GM23338 (cell line): ENCODE data around the gene TNNI3. TPM values are rescaled to one million over a fixed set of nuclear protein-coding genes. Genes with fewer than 3 reads are reported as not detected.

ENCODE experiments used
- ATAC-seq: fragments of 200-7000 bp; cut with Tn5 transposase; 3 replicates; pipeline ENCODE4 v1.9.1; 2020
- DNase-seq: peaks from one replicate; pipeline ENCODE4 v3.0.0-alpha.2; 2015; ENCODE audit warnings: low spot score
- H2AFZ ChIP-seq: fragments of 200-600 bp; sonication (generic); 2 replicates; pipeline ENCODE4 v1.8.0; 2016; ENCODE audit warnings: antibody characterized with exemption, mild to moderate bottlenecking, moderate library complexity
- H3F3A ChIP-seq: fragments of 200-600 bp; sonication (generic); replicated peaks from 2 replicates; pipeline ENCODE4 v1.8.0; 2017; ENCODE audit warnings: antibody characterized with exemption, mixed run types, low read depth
- H3K27ac ChIP-seq: fragments of 200-600 bp; sonication (generic); 2 replicates; pipeline ENCODE4 v1.6.1; 2016; ENCODE audit warnings: low read depth
- H3K27me3 ChIP-seq: fragments of 200-600 bp; sonication (generic); 2 replicates; pipeline ENCODE4 v1.8.0; 2016; ENCODE audit warnings: mild to moderate bottlenecking, mixed run types, moderate library complexity; ENCODE audit not compliant: insufficient read depth
- H3K36me3 ChIP-seq: fragments of 200-600 bp; sonication (generic); 2 replicates; pipeline ENCODE4 v1.8.0; 2016; ENCODE audit warnings: mild to moderate bottlenecking; ENCODE audit not compliant: insufficient read depth
- H3K4me1 ChIP-seq: fragments of 200-600 bp; sonication (generic); 2 replicates; pipeline ENCODE4 v1.8.0; 2016; ENCODE audit warnings: mild to moderate bottlenecking, moderate library complexity; ENCODE audit not compliant: insufficient read depth
- H3K4me2 ChIP-seq: fragments of 200-600 bp; sonication (generic); 2 replicates; pipeline ENCODE4 v1.7.1; 2017; ENCODE audit warnings: mixed run types
- H3K4me3 ChIP-seq: fragments of 200-600 bp; sonication (generic); 2 replicates; pipeline ENCODE4 v1.6.1; 2016; ENCODE audit warnings: mixed run types
- H3K79me2 ChIP-seq: fragments of 200-600 bp; sonication (generic); replicated peaks from 2 replicates; pipeline ENCODE4 v1.8.0; 2017; ENCODE audit warnings: mild to moderate bottlenecking; ENCODE audit not compliant: insufficient read depth
- H3K9me2 ChIP-seq: fragments of 200-600 bp; sonication (generic); 2 replicates; pipeline ENCODE4 v1.8.0; 2017; ENCODE audit not compliant: insufficient read depth
- H4K20me1 ChIP-seq: fragments of 200-600 bp; sonication (generic); replicated peaks from 2 replicates; pipeline ENCODE4 v1.8.0; 2017; ENCODE audit warnings: mild to moderate bottlenecking; ENCODE audit not compliant: insufficient read depth
- H3K27ac Mint-ChIP-seq: 2 replicates; pipeline ENCODE4 v1.8.0; 2020; ENCODE audit warnings: inconsistent platforms, mild to moderate bottlenecking, moderate library complexity, mixed read lengths
- H3K27me3 Mint-ChIP-seq: 3 replicates; pipeline ENCODE4 v1.8.0; 2022; ENCODE audit warnings: low read depth, mild to moderate bottlenecking, moderate library complexity, mixed read lengths, inconsistent platforms; ENCODE audit not compliant: insufficient read depth, poor library complexity
- H3K36me3 Mint-ChIP-seq: 3 replicates; pipeline ENCODE4 v1.8.0; 2021; ENCODE audit warnings: low read depth, mild to moderate bottlenecking, inconsistent platforms, moderate library complexity, mixed read lengths
- H3K4me1 Mint-ChIP-seq: 3 replicates; pipeline ENCODE4 v1.8.0; 2020; ENCODE audit warnings: mild to moderate bottlenecking, inconsistent platforms, mixed read lengths
- H3K4me3 Mint-ChIP-seq: 3 replicates; pipeline ENCODE4 v1.8.0; 2021; ENCODE audit warnings: moderate library complexity, mild to moderate bottlenecking, inconsistent platforms, mixed read lengths
- H3K9me3 Mint-ChIP-seq: 3 replicates; pipeline ENCODE4 v1.8.0; 2020; ENCODE audit warnings: moderate library complexity, mild to moderate bottlenecking, inconsistent platforms, mixed read lengths
- CREB1 ChIP-seq: fragments of 250-450 bp; sonication (Bioruptor Pico); IDR thresholded peaks from 2 replicates; pipeline ENCODE4 v1.5.0; 2020; ENCODE audit warnings: low read depth, mild to moderate bottlenecking, moderate library complexity
- EZH2 ChIP-seq: fragments of 200-600 bp; sonication (generic); IDR thresholded peaks from one replicate; pipeline ENCODE4 v1.8.0; 2017; ENCODE audit warnings: antibody characterized with exemption, mild to moderate bottlenecking, low read depth; ENCODE audit not compliant: unreplicated experiment
- EZH2phosphoT487 ChIP-seq: fragments of 200-600 bp; sonication (generic); IDR thresholded peaks from one replicate; pipeline ENCODE4 v1.8.1; 2018; ENCODE audit warnings: antibody characterized with exemption; ENCODE audit not compliant: unreplicated experiment
- JUNB ChIP-seq: IDR thresholded peaks from one replicate; pipeline ENCODE4 v1.6.1; 2016; ENCODE audit warnings: antibody characterized with exemption; ENCODE audit not compliant: unreplicated experiment
- NANOG ChIP-seq: IDR thresholded peaks from 2 replicates; pipeline ENCODE4 v1.6.1; 2016; ENCODE audit warnings: antibody characterized with exemption, borderline replicate concordance
- POLR2AphosphoS5 ChIP-seq: IDR thresholded peaks from 2 replicates; pipeline ENCODE4 v1.6.1; 2016; ENCODE audit warnings: antibody characterized with exemption, low read depth
- STAT1 ChIP-seq: IDR thresholded peaks from one replicate; pipeline ENCODE4 v1.6.1; 2016; ENCODE audit warnings: antibody characterized with exemption; ENCODE audit not compliant: unreplicated experiment
- ZNF114 ChIP-seq: fragments of 250-450 bp; sonication (Bioruptor Pico); IDR thresholded peaks from 2 replicates; pipeline ENCODE4 v1.5.0; 2020; ENCODE audit warnings: mild to moderate bottlenecking, moderate library complexity
- ZNF331 ChIP-seq: fragments of 250-450 bp; sonication (Bioruptor Pico); IDR thresholded peaks from 2 replicates; pipeline ENCODE4 v1.5.0; 2020; ENCODE audit warnings: low read depth, mild to moderate bottlenecking, moderate library complexity
- polyA plus RNA-seq: library from polyadenylated mRNA; unstranded; fragments of >200 nt; fragmentation: Nextera tagmentation; extraction: Ambion mirVana; gene quantifications from 2 replicates; pipeline ENCODE4 v1.2.1, GENCODE V29; 2016
- total RNA-seq: library from RNA; depleted of rRNA; stranded (reverse); fragments of >200 nt; shearing (Covaris generic); gene quantifications from 2 replicates; pipeline ENCODE4 v1.2.3, GENCODE V29; 2014
- TF ChIP-seq, protein P1 (sequence below): IDR thresholded peaks from 2 replicates; pipeline ENCODE4 v1.6.1; 2016; ENCODE audit warnings: antibody characterized with exemption
- TF ChIP-seq, protein P2 (sequence below), 2 experiments: fragments of 200-600 bp in 1 of 2; sonication (generic) in 1 of 2; conservative IDR thresholded peaks; 2 replicates each; pipeline versions ENCODE4 v1.5.1 to v1.6.1; 2016 to 2017; ENCODE audit warnings: antibody characterized with exemption in 2 of 2, low read depth in 2 of 2, mild to moderate bottlenecking in 2 of 2, moderate library complexity in 1 of 2

Gene TNNI3
- total and polyA plus RNA-seq, 2 experiments from 2014 or later = 21.5 to 150 TPM

DNA sequence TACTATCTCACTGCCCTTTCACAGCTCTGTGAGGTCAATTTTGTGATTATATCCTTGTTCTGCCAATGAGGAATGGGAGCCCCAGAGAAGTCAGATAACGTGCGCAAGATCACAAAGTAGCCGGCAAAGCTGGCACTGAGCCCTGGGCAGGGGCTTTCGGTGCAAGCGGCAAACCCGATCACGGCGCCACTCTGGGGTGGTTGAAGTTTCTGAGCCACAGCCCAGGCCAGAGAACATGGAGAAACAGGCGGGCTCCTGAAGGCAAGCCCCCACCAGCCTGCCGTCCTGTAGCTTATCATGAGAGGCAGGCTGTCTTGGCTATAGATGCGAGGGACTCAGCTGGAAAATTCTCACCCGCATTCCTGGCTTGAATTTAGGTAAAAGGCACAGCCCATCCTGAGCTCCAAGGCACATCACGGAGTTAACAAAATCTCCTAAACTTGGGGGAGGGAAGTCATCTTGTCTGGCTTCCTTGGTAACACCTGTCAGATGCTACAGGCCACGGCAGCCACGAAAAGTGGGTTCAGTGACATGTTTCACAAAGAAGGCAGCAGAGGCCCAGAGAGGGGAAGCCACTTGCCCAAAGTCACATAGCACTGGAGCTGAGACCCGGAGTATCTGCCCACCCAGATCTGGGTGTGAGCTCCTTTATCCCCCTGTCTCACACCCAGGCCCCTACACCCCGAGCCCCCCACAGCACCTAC lies 21.0 kb downstream of the TNNI3 start:
- Histone ChIP-seq H3K4me3 (no peak overlapping the region), H3K9me2 (no peaks in the 10 kb centered on the region), H3K27ac (no peak overlapping the region), H4K20me1 (no peaks in the 10 kb centered on the region; the same call in 1 of the 2 replicates), H2AFZ (no peak overlapping the region), H3K4me2 (no peak overlapping the region), H3K27me3 (peaks cover 7% of the 10 kb centered on the region; the same call in 1 of the 2 replicates), H3F3A (peaks cover 11% of the 10 kb centered on the region; the same call in 1 of the 2 replicates), H3K4me1 (peaks cover 11% of the 10 kb centered on the region; the same call in 1 of the 2 replicates), H3K36me3 (no peaks in the 10 kb centered on the region; the same call in 1 of the 2 replicates), H3K79me2 (no peaks in the 10 kb centered on the region)
- Mint-ChIP-seq H3K27ac (no peak overlapping the region), H3K4me1 (peaks cover 23% of the 10 kb centered on the region), H3K36me3 (peaks cover 21% of the 10 kb centered on the region), H3K27me3 (peaks cover 13% of the 10 kb centered on the region), H3K9me3 (no peaks in the 10 kb centered on the region; the same call in 2 of the 3 replicates), H3K4me3 (no peak overlapping the region; the same call in 2 of the 3 replicates)
- no peak for DNase-seq
- TF ChIP-seq NANOG (no peak), EZH2phosphoT487 (no peak), POLR2AphosphoS5 (no peak), EZH2 (no peak), ZNF114 (CRISPR knock-in tag) (no peak), JUNB (no peak), CREB1 (CRISPR knock-in tag) (no peak)
- no peak for ATAC-seq

DNA sequence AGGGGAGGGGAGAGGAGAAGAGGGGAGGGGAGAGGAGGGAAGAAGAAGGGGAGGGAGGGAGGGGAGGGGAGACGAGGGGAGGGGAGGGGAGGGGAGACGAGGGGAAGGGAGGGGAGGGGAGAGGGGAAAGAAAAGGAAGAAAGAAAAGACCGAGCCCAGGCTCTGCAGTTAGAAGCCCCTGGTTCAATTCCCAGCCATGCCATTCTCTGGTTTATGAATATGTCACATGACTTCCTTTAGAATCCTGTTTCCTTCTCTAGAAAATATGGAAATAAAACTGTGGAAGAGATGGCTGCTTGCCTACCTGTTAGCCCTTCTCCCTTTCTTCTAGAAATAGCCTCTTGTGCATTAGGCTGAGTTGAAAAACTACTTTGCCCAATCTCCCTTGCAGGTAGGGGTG lies 22.8 kb downstream of the TNNI3 start:
- no peak for DNase-seq
- H3K36me3 ChIP-seq = no peaks in the 10 kb centered on the region; the same call in 1 of the 2 replicates
- H3K27me3 Mint-ChIP-seq = peaks cover 13% of the 10 kb centered on the region
- no peak overlapping the region for H2AFZ ChIP-seq
- H3K36me3 Mint-ChIP-seq = peaks cover 16% of the 10 kb centered on the region
- H3K9me2 ChIP-seq = no peaks in the 10 kb centered on the region
- no peaks in the 10 kb centered on the region for H3K27me3 ChIP-seq
- H3K27ac Mint-ChIP-seq = no peak overlapping the region
- no peak overlapping the region for H3K4me3 ChIP-seq
- ATAC-seq = no peak
- H3K27ac ChIP-seq = 0 out of 2 replicates have a peak overlapping the region, but pooled peaks have one; percentile 63
- TF ChIP-seq JUNB (no peak), EZH2phosphoT487 (no peak)
- no peaks in the 10 kb centered on the region for H3K79me2 ChIP-seq
- peaks cover 22% of the 10 kb centered on the region for H3K4me1 Mint-ChIP-seq
- peaks cover 11% of the 10 kb centered on the region; the same call in 1 of the 2 replicates for H3F3A ChIP-seq
- H3K9me3 Mint-ChIP-seq = no peaks in the 10 kb centered on the region
- peaks cover 13% of the 10 kb centered on the region; the same call in 1 of the 2 replicates for H3K4me1 ChIP-seq
- no peak overlapping the region for H3K4me2 ChIP-seq
- no peak overlapping the region for H3K4me3 Mint-ChIP-seq
- H4K20me1 ChIP-seq = no peaks in the 10 kb centered on the region; the same call in 1 of the 2 replicates

DNA sequence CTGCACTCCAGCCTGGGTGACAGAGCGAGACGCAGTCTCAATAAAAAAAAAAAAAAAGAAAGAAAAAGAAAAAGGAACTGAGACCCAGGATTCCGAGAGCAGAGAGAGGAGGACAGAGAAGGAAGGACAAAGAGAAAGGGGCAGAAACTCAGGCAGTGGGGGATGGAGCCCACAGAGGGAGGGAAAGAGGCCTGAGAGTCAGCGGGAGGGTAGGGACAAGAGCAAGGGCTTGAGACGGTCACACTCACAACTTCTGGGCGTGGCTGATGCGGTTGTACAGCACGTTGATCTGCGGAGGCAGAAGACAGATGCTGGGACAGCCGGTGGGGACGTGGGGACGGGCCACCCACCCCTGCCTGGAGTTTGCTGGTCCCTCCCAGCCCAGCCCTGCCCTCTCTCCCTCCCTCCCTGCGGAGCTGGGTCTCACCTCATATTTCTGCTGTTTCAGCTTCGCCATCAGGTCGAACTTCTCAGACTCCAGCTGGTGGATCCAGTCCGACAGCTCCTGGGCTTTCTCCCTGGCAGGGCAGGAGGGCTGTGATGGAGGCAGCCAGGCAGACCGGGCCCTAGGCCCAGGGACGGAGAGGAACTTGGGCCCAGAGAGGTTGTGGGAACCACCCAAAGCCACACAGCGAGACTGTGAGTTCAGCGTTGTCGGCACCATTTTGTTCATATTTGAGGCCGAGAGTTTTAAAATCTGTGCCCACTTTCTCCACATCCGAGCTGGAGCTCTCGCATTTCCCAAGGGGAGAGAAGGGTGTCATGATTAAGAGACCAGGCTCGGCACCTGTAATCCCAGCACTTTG lies 23.7 kb downstream of the TNNI3 start:
- ATAC-seq (no peak), DNase-seq (no peak)
- Histone ChIP-seq H3K36me3 (no peaks in the 10 kb centered on the region; the same call in 1 of the 2 replicates), H3K79me2 (no peaks in the 10 kb centered on the region), H2AFZ (no peak overlapping the region), H3K27ac (peak overlapping the region; percentile 39; the same call in 1 of the 2 replicates), H3K27me3 (no peaks in the 10 kb centered on the region), H3K4me2 (no peak overlapping the region), H4K20me1 (no peaks in the 10 kb centered on the region; the same call in 1 of the 2 replicates), H3K4me3 (no peak overlapping the region), H3F3A (peaks cover 7% of the 10 kb centered on the region; the same call in 1 of the 2 replicates), H3K4me1 (peaks cover 18% of the 10 kb centered on the region; the same call in 1 of the 2 replicates), H3K9me2 (no peaks in the 10 kb centered on the region)
- no peak overlapping the region for H3K27ac Mint-ChIP-seq
- H3K36me3 Mint-ChIP-seq = peaks cover 16% of the 10 kb centered on the region
- peaks cover 28% of the 10 kb centered on the region for H3K4me1 Mint-ChIP-seq
- H3K4me3 Mint-ChIP-seq = no peak overlapping the region
- no peaks in the 10 kb centered on the region for H3K9me3 Mint-ChIP-seq
- H3K27me3 Mint-ChIP-seq = peaks cover 12% of the 10 kb centered on the region
- TF ChIP-seq POLR2AphosphoS5 = no peak
- TF ChIP-seq, protein P1, sequence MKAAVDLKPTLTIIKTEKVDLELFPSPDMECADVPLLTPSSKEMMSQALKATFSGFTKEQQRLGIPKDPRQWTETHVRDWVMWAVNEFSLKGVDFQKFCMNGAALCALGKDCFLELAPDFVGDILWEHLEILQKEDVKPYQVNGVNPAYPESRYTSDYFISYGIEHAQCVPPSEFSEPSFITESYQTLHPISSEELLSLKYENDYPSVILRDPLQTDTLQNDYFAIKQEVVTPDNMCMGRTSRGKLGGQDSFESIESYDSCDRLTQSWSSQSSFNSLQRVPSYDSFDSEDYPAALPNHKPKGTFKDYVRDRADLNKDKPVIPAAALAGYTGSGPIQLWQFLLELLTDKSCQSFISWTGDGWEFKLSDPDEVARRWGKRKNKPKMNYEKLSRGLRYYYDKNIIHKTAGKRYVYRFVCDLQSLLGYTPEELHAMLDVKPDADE = no peak
- no peak for TF ChIP-seq EZH2phosphoT487
- TF ChIP-seq ZNF114 (CRISPR knock-in tag) = no peak
- TF ChIP-seq EZH2 = no peak
- no peak for TF ChIP-seq NANOG
- TF ChIP-seq STAT1 = no peak
- TF ChIP-seq ZNF331 (CRISPR knock-in tag) = no peak
- TF ChIP-seq, protein P2, sequence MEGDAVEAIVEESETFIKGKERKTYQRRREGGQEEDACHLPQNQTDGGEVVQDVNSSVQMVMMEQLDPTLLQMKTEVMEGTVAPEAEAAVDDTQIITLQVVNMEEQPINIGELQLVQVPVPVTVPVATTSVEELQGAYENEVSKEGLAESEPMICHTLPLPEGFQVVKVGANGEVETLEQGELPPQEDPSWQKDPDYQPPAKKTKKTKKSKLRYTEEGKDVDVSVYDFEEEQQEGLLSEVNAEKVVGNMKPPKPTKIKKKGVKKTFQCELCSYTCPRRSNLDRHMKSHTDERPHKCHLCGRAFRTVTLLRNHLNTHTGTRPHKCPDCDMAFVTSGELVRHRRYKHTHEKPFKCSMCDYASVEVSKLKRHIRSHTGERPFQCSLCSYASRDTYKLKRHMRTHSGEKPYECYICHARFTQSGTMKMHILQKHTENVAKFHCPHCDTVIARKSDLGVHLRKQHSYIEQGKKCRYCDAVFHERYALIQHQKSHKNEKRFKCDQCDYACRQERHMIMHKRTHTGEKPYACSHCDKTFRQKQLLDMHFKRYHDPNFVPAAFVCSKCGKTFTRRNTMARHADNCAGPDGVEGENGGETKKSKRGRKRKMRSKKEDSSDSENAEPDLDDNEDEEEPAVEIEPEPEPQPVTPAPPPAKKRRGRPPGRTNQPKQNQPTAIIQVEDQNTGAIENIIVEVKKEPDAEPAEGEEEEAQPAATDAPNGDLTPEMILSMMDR (conservative IDR thresholded peaks at IDR 0.05; ENCODE audit: low read depth in 2 of 2) = no peak
- TF ChIP-seq JUNB = no peak
